ENCODE results near the gene SLC44A3.

The SLC44A3 gene

DNA sequence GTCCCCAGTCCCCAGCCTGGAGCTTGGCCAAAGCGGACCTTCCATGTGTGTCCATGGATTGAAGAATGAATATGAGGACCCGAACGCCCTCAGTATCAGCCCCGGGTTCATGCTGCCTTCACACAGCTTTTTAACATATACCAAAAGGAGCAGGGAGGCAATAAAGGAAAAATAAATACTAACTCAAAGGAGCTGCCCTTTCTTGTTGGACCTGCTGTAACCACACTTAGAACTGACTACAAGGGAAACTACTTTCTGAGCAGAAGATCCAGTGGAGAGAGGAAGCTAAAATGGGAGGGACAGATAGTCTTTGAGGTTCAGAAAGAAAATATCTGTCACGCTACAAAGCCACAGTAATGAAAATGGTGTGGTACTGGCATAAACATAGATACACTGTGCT, 58.2 kb downstream of the SLC44A3 start:
- no peak for DNase-seq

GRCh38 chr1:94883691-94884090, 63.5 kb downstream of the SLC44A3 start:
- peak; percentile 32 for DNase-seq

- DNase-seq: no peak
Observed at GRCh38 chr1:94884106-94884505, 63.9 kb downstream of the SLC44A3 start.

DNA sequence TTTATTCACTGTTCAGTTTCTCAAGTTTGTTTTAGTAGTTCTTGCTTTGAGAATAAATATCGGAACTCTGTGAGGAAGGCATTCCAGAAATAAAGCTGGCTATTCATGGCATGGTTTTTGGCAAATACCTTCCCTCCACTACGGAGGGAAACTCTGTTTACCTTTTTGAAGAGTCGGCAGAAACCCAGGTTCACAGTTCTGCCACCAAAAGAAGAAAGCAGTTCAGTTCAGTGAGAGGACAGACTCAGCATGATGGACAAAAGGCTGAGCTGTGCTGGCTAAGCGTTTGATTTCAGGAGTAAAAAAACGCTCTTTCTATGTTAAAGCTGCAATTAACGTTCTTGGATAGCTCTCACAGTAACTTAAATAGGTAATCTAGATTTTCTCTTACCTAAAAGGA, 64.3 kb downstream of the SLC44A3 start:
- DNase-seq: no peak

DNA sequence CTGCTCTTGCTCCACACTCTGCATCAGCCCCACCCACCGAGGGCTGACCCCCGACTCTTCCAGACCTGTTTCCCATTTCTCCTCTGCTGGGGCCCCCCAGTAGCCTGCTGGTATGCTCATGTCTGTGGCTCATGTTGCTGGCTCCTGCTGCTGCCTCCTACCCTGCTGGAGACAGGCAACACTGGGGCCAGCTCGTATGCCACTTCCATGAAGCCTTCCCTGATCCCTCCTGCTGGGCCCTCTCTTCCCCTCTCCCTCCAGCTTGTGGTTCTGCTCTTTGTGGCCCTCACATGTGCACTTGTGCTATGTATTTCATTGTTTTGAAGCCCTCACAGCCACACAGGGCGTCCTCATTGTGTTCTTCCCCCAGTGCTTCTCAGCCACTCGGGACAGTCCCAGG, 66.2 kb downstream of the SLC44A3 start:
- no peak for DNase-seq

DNA sequence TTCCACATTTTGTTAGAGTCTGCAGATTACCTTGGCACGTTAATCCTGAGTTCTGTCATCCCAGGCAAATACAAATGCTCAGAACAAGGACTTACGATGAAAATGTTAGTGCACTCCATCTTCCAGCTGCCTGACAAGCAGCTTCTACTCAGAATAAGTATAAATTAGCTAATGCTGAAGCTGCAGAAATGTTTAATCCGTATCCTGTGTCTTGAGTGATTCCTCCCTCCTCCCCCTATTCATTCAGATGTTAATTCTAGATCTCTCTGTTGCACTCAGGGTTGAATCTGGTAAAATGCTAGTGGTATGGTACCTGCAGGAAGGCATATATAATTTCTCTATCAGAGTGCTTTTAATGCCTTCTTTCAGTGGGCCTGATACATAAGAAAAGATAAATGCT, 66.9 kb downstream of the SLC44A3 start:
- no peak for DNase-seq

- DNase-seq: no peak
Observed at GRCh38 chr1:94887603-94888171, 67.5 kb downstream of the SLC44A3 start.

- DNase-seq: no peak
Observed at GRCh38 chr1:94888201-94888600, 68.0 kb downstream of the SLC44A3 start.

DNA sequence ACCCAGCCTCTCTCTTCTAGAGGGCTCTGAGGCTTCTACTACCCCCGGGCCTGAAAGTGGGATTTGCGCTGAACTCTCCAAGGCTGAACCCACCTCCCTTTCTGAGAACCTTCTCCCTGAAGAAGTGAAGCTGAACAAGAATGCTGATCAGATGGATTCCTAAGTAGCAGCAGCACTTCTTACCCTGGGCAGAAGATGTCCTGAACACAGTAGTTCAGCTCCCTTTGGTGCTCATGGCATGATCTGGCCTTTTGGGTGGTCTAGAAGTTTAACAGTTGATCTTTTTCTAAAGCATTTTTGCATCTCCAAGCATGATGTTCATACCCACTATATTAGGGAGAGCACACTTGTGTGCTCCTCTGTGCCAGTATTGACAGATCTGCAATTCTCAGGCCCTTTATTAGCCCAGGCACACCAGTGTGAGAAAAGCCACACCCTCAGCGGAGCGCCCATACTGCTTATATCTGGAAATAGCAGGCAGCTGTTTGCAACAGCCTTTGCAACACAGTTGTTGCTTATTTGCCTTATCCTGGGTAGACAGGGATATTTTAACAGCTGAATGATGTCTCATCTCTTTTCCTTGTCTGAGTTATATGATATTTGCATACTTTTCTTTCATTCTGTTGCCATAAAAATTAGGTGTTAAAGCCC, 72.6 kb downstream of the SLC44A3 start:
- DNase-seq: no peak

DNA sequence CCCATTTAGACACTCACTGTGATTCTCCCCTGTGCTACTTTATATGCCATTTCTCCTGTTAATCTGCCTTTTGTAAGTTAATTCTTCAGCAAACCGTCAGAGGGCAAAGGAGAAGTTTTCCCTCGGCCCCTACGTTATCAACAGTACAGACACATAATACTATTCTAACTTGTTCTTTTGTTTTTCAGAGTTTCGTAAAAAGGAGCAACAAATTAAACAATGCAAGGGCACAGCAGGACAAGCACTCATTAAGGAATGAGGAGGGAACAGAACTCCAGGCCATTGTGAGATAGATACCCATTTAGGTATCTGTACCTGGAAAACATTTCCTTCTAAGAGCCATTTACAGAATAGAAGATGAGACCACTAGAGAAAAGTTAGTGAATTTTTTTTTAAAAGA, 74.5 kb downstream of the SLC44A3 start:
- DNase-seq: no peak

GRCh38 chr1:94895518-94895917, 75.4 kb downstream of the SLC44A3 start:
- DNase-seq: no peak

- DNase-seq: no peak
Observed at GRCh38 chr1:94898491-94899385, 78.6 kb downstream of the SLC44A3 start.

DNA sequence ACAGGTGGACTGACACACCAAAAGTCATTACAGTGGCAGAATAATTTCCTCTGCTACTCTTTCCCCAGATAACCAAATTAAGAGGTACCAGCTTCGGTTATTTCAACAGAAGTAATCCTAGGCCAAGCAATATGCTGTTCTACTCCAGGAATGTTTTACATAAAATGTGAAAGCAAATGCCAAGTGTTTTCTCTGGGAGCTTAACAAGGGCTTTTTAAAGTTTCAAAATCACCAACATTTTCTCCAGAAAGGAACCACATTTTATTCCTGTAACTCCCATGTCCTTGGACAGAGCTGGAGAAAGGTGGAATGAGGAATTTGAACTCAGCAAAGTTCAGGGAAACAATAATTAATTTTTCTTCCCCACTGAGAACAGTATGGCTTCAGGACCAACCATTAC, 79.6 kb downstream of the SLC44A3 start:
- DNase-seq: no peak

DNA sequence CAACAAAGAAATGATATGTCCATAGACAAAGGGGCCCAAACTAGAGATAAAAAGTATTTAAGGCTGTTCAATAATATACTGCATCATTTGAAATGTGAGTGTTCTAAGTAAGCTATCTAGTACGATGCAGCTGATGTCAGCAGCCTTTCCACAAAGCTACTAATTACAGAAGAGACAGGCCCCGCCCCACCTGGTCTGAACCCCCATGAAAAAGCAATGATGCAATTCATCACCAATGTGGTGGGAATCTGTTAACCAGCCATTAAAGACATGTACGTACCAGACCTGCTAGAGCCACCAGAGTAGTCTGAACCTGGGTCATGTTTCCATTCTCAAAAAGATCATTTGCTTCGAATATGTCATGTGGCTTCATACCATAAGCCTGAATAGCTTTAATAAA, 81.7 kb downstream of the SLC44A3 start:
- DNase-seq: no peak

- DNase-seq: no peak
Observed at GRCh38 chr1:94903280-94904009, 83.3 kb downstream of the SLC44A3 start.

GRCh38 chr1:94905207-94905606, 85.0 kb downstream of the SLC44A3 start:
- no peak for DNase-seq

GRCh38 chr1:94906382-94906781, 86.2 kb downstream of the SLC44A3 start:
- no peak for DNase-seq

DNA sequence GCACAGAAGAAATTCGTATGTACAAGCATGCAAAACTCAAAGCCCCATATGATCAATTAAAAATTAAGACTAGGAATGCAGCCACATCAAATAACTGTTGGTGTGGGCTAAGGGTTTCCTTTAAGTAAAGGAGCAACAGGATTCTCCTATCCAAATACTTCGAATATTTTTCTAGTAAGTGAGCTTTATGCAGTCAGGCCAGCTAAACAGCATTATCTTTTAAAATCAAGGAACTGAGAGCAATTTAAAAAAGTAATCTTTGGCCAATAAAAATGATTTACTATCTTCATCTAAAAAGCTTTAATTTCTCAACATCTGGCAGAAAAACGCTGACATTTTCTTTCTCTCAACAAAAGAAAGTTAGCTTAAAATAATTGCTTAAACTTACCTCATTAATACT, 87.0 kb downstream of the SLC44A3 start:
- no peak for DNase-seq

DNA sequence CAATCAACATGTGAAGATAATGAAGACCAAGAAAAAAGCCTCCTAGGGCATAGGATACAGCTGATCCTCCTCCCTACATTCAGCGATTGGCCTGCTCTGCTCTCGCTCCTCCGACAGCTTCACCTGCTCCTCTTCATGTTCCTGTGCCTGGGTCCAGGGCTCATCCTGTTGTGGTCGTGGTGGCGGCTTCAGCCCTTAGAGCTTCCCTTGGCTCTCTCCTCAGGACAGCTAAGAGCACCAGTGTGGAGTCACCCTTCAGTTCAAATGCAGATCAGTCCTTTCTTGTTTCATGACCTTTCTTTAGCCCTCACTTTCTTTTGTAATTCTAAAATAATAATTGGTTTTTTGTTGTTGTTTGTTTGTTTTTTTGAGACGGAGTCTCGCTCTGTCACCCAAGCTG, 88.0 kb downstream of the SLC44A3 start:
- no peak for DNase-seq

- DNase-seq: no peak
Observed at GRCh38 chr1:94908965-94909364, 88.8 kb downstream of the SLC44A3 start.

GRCh38 chr1:94909486-94909885, 89.3 kb downstream of the SLC44A3 start:
- no peak for DNase-seq

DNA sequence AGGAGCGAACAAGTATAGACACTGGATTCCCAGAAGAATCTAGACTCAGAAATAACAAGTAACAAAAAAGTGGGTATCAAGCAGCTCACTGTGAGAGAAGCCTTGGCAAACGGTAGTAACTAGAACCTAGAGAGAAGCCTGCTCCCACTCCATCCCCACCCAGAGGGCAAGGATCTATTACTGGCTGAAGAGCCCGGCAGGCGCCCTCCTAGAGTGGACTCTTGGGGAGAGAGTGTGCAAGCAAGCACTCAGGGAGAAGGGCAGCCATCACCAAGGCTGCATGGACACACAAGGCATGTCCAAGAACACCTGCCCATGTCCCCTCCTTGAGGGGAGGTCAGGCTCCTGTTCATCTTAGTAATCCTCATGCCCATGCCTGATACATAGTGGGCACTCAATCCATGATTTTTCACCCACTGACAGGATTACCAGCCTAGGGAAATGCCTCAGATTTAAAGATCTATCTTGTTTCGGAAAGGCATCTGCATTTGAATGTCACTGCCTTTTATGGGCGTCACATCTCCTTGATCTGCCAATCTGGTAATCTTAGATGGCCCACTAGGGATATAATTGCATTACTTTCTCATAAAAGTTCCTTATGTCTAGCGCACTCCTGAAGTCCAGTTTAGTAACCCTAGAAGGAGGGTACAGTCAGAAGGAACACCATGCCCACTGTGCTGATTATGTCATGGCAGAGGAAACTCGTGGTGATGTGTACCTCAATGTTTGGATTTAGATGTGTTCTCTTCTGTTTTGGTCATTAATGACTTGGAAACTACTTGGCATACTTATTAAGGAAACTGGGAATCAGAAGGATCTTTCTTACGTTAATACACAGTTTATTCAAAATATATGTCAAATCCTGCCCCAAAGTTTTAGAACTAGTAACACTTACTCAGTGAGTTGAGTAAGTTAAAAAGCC, 92.4 kb downstream of the SLC44A3 start:
- DNase-seq: no peak

Data from CD4-positive, alpha-beta T cell treated with Interleukin-12 subunit alpha and Interleukin-12 subunit beta, for 1 hour (primary cell).